ENCODE results near the gene REM2. TPM values are rescaled to one million over a fixed set of nuclear protein-coding genes. Genes with fewer than 3 reads are reported as not detected.

REM2 gene
- total RNA-seq, 1 donor from 2014 or later, result 0.41 TPM

GRCh38 chr14:22895402-22895801 lies 12.4 kb downstream of the REM2 start:
- intact Hi-C loops (cut with DNase I), result no loop called here

GRCh38 chr14:22896356-22896755 lies 13.3 kb downstream of the REM2 start:
- DNase-seq (no peak), ATAC-seq (no peak)
- Histone ChIP-seq H3K27ac (no peak overlapping the region), H3K9me3 (no peaks in the 10 kb centered on the region), H3K27me3 (no peaks in the 10 kb centered on the region), H3K4me3 (no peak overlapping the region), H3K4me1 (no peaks in the 10 kb centered on the region), H3K36me3 (peaks cover 27% of the 10 kb centered on the region)
- intact Hi-C loops (cut with DNase I), result no loop called here
- TF ChIP-seq CTCF (IDR thresholded peaks at IDR 0.05), result no peak

More at GRCh38 chr14:22895402-22895801, 12.4 kb downstream of the REM2 start:
- no peak overlapping the region for H3K27ac ChIP-seq
- H3K4me3 ChIP-seq, result no peak overlapping the region
- no peak for ATAC-seq
- no peaks in the 10 kb centered on the region for H3K9me3 ChIP-seq
- no peak for TF ChIP-seq CTCF (IDR thresholded peaks at IDR 0.05)
- H3K27me3 ChIP-seq, result no peaks in the 10 kb centered on the region
- no peak for DNase-seq
- H3K36me3 ChIP-seq, result peaks cover 17% of the 10 kb centered on the region
- H3K4me1 ChIP-seq, result no peaks in the 10 kb centered on the region

- Histone ChIP-seq H3K27ac (no peak overlapping the region), H3K27me3 (no peaks in the 10 kb centered on the region), H3K36me3 (peaks cover 31% of the 10 kb centered on the region), H3K9me3 (no peaks in the 10 kb centered on the region), H3K4me3 (no peak overlapping the region), H3K4me1 (no peaks in the 10 kb centered on the region)
- DNase-seq, result no peak
- intact Hi-C loops (cut with DNase I), result no loop called here
- no peak for ATAC-seq
- no peak for TF ChIP-seq CTCF (IDR thresholded peaks at IDR 0.05)
These were observed 13.7 kb downstream of the REM2 start for GRCh38 chr14:22896760-22897159.

GRCh38 chr14:22897357-22897756 lies 14.3 kb downstream of the REM2 start:
- DNase-seq (no peak), ATAC-seq (no peak)
- H3K9me3 ChIP-seq, result no peaks in the 10 kb centered on the region
- H3K27ac ChIP-seq, result no peak overlapping the region
- intact Hi-C loops (cut with DNase I), result no loop called here
- H3K4me1 ChIP-seq, result no peaks in the 10 kb centered on the region
- peaks cover 37% of the 10 kb centered on the region for H3K36me3 ChIP-seq
- no peaks in the 10 kb centered on the region for H3K27me3 ChIP-seq
- no peak overlapping the region for H3K4me3 ChIP-seq
- TF ChIP-seq CTCF (IDR thresholded peaks at IDR 0.05), result no peak

GRCh38 chr14:22898302-22899090 lies 15.5 kb downstream of the REM2 start:
- no peak overlapping the region for H3K27ac ChIP-seq
- no peaks in the 10 kb centered on the region for H3K9me3 ChIP-seq
- H3K4me1 ChIP-seq, result no peaks in the 10 kb centered on the region
- ATAC-seq (no peak), DNase-seq (no peak)
- intact Hi-C loops (cut with DNase I), result no loop called here
- H3K4me3 ChIP-seq, result no peak overlapping the region
- peaks cover 47% of the 10 kb centered on the region for H3K36me3 ChIP-seq
- no peaks in the 10 kb centered on the region for H3K27me3 ChIP-seq
- no peak for TF ChIP-seq CTCF (IDR thresholded peaks at IDR 0.05)
